ENCODE data around the gene PLD1. TPM values are rescaled to one million over a fixed set of nuclear protein-coding genes. Genes with fewer than 3 reads are reported as not detected.

PLD1 gene
- total RNA-seq, 1 donor from 2014 or later: 31.3 TPM

- Histone ChIP-seq H3K27ac (ENCODE audit: low read depth, low read length) (no peak overlapping the region), H3K36me3 (ENCODE audit: control insufficient read depth in 3 of 3, insufficient read depth in 3 of 3, low read length in 3 of 3) (no peaks in the 10 kb centered on the region), H3K9me3 (ENCODE audit: control insufficient read depth in 3 of 3, low read length in 3 of 3) (no peaks in the 10 kb centered on the region), H3K27me3 (ENCODE audit: control insufficient read depth in 3 of 3, insufficient read depth in 3 of 3, low read length in 3 of 3) (no peaks in the 10 kb centered on the region), H3K4me1 (ENCODE audit: control insufficient read depth in 3 of 3, insufficient read depth in 3 of 3, low read length in 3 of 3) (no peaks in the 10 kb centered on the region), H3K9ac (ENCODE audit: low read depth in 1 of 3, low read length in 3 of 3) (no peak overlapping the region), H3K4me3 (ENCODE audit: low read length in 3 of 3) (no peak overlapping the region)
Observed at GRCh38 chr3:171765511-171765887, 44.8 kb downstream of the PLD1 start.

- Histone ChIP-seq H3K27ac (ENCODE audit: low read depth, low read length) (no peak overlapping the region), H3K9ac (ENCODE audit: low read depth in 1 of 3, low read length in 3 of 3) (no peak overlapping the region), H3K4me1 (ENCODE audit: control insufficient read depth in 3 of 3, insufficient read depth in 3 of 3, low read length in 3 of 3) (no peaks in the 10 kb centered on the region), H3K4me3 (ENCODE audit: low read length in 3 of 3) (no peak overlapping the region), H3K36me3 (ENCODE audit: control insufficient read depth in 3 of 3, insufficient read depth in 3 of 3, low read length in 3 of 3) (no peaks in the 10 kb centered on the region), H3K9me3 (ENCODE audit: control insufficient read depth in 3 of 3, low read length in 3 of 3) (no peaks in the 10 kb centered on the region), H3K27me3 (ENCODE audit: control insufficient read depth in 3 of 3, insufficient read depth in 3 of 3, low read length in 3 of 3) (no peaks in the 10 kb centered on the region)
Observed at GRCh38 chr3:171763392-171763791, 46.9 kb downstream of the PLD1 start.

GRCh38 chr3:171760477-171760876, 49.8 kb downstream of the PLD1 start:
- no peak overlapping the region for H3K4me3 ChIP-seq (ENCODE audit: low read length in 3 of 3)
- H3K9ac ChIP-seq (ENCODE audit: low read depth in 1 of 3, low read length in 3 of 3): no peak overlapping the region
- no peaks in the 10 kb centered on the region for H3K27me3 ChIP-seq (ENCODE audit: control insufficient read depth in 3 of 3, insufficient read depth in 3 of 3, low read length in 3 of 3)
- H3K4me1 ChIP-seq (ENCODE audit: control insufficient read depth in 3 of 3, insufficient read depth in 3 of 3, low read length in 3 of 3): no peaks in the 10 kb centered on the region
- no peaks in the 10 kb centered on the region for H3K36me3 ChIP-seq (ENCODE audit: control insufficient read depth in 3 of 3, insufficient read depth in 3 of 3, low read length in 3 of 3)
- no peak overlapping the region for H3K27ac ChIP-seq (ENCODE audit: low read depth, low read length)
- H3K9me3 ChIP-seq (ENCODE audit: control insufficient read depth in 3 of 3, low read length in 3 of 3): no peaks in the 10 kb centered on the region

GRCh38 chr3:171758109-171758508, 52.2 kb downstream of the PLD1 start:
- no peak overlapping the region for H3K9ac ChIP-seq (ENCODE audit: low read depth in 1 of 3, low read length in 3 of 3)
- H3K4me3 ChIP-seq (ENCODE audit: low read length in 3 of 3): no peak overlapping the region
- no peaks in the 10 kb centered on the region for H3K36me3 ChIP-seq (ENCODE audit: control insufficient read depth in 3 of 3, insufficient read depth in 3 of 3, low read length in 3 of 3)
- no peaks in the 10 kb centered on the region for H3K27me3 ChIP-seq (ENCODE audit: control insufficient read depth in 3 of 3, insufficient read depth in 3 of 3, low read length in 3 of 3)
- no peak overlapping the region for H3K27ac ChIP-seq (ENCODE audit: low read depth, low read length)
- H3K4me1 ChIP-seq (ENCODE audit: control insufficient read depth in 3 of 3, insufficient read depth in 3 of 3, low read length in 3 of 3): peaks cover 0 to 3% (median 0%) of the 10 kb centered on the region in 3 donors
- H3K9me3 ChIP-seq (ENCODE audit: control insufficient read depth in 3 of 3, low read length in 3 of 3): no peaks in the 10 kb centered on the region

- Histone ChIP-seq H3K9ac (ENCODE audit: low read depth in 1 of 3, low read length in 3 of 3) (no peak overlapping the region), H3K4me3 (ENCODE audit: low read length in 3 of 3) (no peak overlapping the region), H3K9me3 (ENCODE audit: control insufficient read depth in 3 of 3, low read length in 3 of 3) (no peaks in the 10 kb centered on the region), H3K4me1 (ENCODE audit: control insufficient read depth in 3 of 3, insufficient read depth in 3 of 3, low read length in 3 of 3) (peaks cover 0 to 5% (median 0%) of the 10 kb centered on the region in 3 donors), H3K27ac (ENCODE audit: low read depth, low read length) (no peak overlapping the region), H3K27me3 (ENCODE audit: control insufficient read depth in 3 of 3, insufficient read depth in 3 of 3, low read length in 3 of 3) (no peaks in the 10 kb centered on the region), H3K36me3 (ENCODE audit: control insufficient read depth in 3 of 3, insufficient read depth in 3 of 3, low read length in 3 of 3) (no peaks in the 10 kb centered on the region)
Observed at GRCh38 chr3:171757361-171758034, 52.8 kb downstream of the PLD1 start.

- H3K36me3 ChIP-seq (ENCODE audit: control insufficient read depth in 3 of 3, insufficient read depth in 3 of 3, low read length in 3 of 3): no peaks in the 10 kb centered on the region
- no peak overlapping the region for H3K9ac ChIP-seq (ENCODE audit: low read depth in 1 of 3, low read length in 3 of 3)
- H3K27ac ChIP-seq (ENCODE audit: low read depth, low read length): no peak overlapping the region
- peaks cover 0 to 5% (median 0%) of the 10 kb centered on the region in 3 donors for H3K4me1 ChIP-seq (ENCODE audit: control insufficient read depth in 3 of 3, insufficient read depth in 3 of 3, low read length in 3 of 3)
- no peak overlapping the region for H3K4me3 ChIP-seq (ENCODE audit: low read length in 3 of 3)
- no peaks in the 10 kb centered on the region for H3K9me3 ChIP-seq (ENCODE audit: control insufficient read depth in 3 of 3, low read length in 3 of 3)
- no peaks in the 10 kb centered on the region for H3K27me3 ChIP-seq (ENCODE audit: control insufficient read depth in 3 of 3, insufficient read depth in 3 of 3, low read length in 3 of 3)
Observed at GRCh38 chr3:171755656-171756055, 54.6 kb downstream of the PLD1 start.

- Histone ChIP-seq H3K36me3 (ENCODE audit: control insufficient read depth in 3 of 3, insufficient read depth in 3 of 3, low read length in 3 of 3) (no peaks in the 10 kb centered on the region), H3K4me1 (ENCODE audit: control insufficient read depth in 3 of 3, insufficient read depth in 3 of 3, low read length in 3 of 3) (peaks cover 0 to 5% (median 0%) of the 10 kb centered on the region in 3 donors), H3K27me3 (ENCODE audit: control insufficient read depth in 3 of 3, insufficient read depth in 3 of 3, low read length in 3 of 3) (no peaks in the 10 kb centered on the region), H3K9ac (ENCODE audit: low read depth in 1 of 3, low read length in 3 of 3) (no peak overlapping the region), H3K4me3 (ENCODE audit: low read length in 3 of 3) (no peak overlapping the region), H3K27ac (ENCODE audit: low read depth, low read length) (no peak overlapping the region), H3K9me3 (ENCODE audit: control insufficient read depth in 3 of 3, low read length in 3 of 3) (no peaks in the 10 kb centered on the region)
Observed at GRCh38 chr3:171755015-171755589, 55.2 kb downstream of the PLD1 start.

- Histone ChIP-seq H3K27ac (ENCODE audit: low read depth, low read length) (no peak overlapping the region), H3K27me3 (ENCODE audit: control insufficient read depth in 3 of 3, insufficient read depth in 3 of 3, low read length in 3 of 3) (no peaks in the 10 kb centered on the region), H3K4me1 (ENCODE audit: control insufficient read depth in 3 of 3, insufficient read depth in 3 of 3, low read length in 3 of 3) (peaks cover 0 to 9% (median 0%) of the 10 kb centered on the region in 3 donors), H3K9me3 (ENCODE audit: control insufficient read depth in 3 of 3, low read length in 3 of 3) (no peaks in the 10 kb centered on the region), H3K4me3 (ENCODE audit: low read length in 3 of 3) (no peak overlapping the region), H3K9ac (ENCODE audit: low read depth in 1 of 3, low read length in 3 of 3) (no peak overlapping the region), H3K36me3 (ENCODE audit: control insufficient read depth in 3 of 3, insufficient read depth in 3 of 3, low read length in 3 of 3) (no peaks in the 10 kb centered on the region)
Observed at GRCh38 chr3:171753665-171754408, 56.4 kb downstream of the PLD1 start.

GRCh38 chr3:171753025-171753472, 57.2 kb downstream of the PLD1 start:
- no peaks in the 10 kb centered on the region for H3K9me3 ChIP-seq (ENCODE audit: control insufficient read depth in 3 of 3, low read length in 3 of 3)
- H3K9ac ChIP-seq (ENCODE audit: low read depth in 1 of 3, low read length in 3 of 3): no peak overlapping the region
- H3K36me3 ChIP-seq (ENCODE audit: control insufficient read depth in 3 of 3, insufficient read depth in 3 of 3, low read length in 3 of 3): no peaks in the 10 kb centered on the region
- no peak overlapping the region for H3K4me3 ChIP-seq (ENCODE audit: low read length in 3 of 3)
- H3K27me3 ChIP-seq (ENCODE audit: control insufficient read depth in 3 of 3, insufficient read depth in 3 of 3, low read length in 3 of 3): no peaks in the 10 kb centered on the region
- peaks cover 0 to 16% (median 4%) of the 10 kb centered on the region in 3 donors for H3K4me1 ChIP-seq (ENCODE audit: control insufficient read depth in 3 of 3, insufficient read depth in 3 of 3, low read length in 3 of 3)
- no peak overlapping the region for H3K27ac ChIP-seq (ENCODE audit: low read depth, low read length)

- no peak overlapping the region for H3K27ac ChIP-seq (ENCODE audit: low read depth, low read length)
- H3K4me3 ChIP-seq (ENCODE audit: low read length in 3 of 3): no peak overlapping the region
- H3K9me3 ChIP-seq (ENCODE audit: control insufficient read depth in 3 of 3, low read length in 3 of 3): no peaks in the 10 kb centered on the region
- H3K27me3 ChIP-seq (ENCODE audit: control insufficient read depth in 3 of 3, insufficient read depth in 3 of 3, low read length in 3 of 3): no peaks in the 10 kb centered on the region
- H3K36me3 ChIP-seq (ENCODE audit: control insufficient read depth in 3 of 3, insufficient read depth in 3 of 3, low read length in 3 of 3): no peaks in the 10 kb centered on the region
- H3K9ac ChIP-seq (ENCODE audit: low read depth in 1 of 3, low read length in 3 of 3): no peak overlapping the region
- H3K4me1 ChIP-seq (ENCODE audit: control insufficient read depth in 3 of 3, insufficient read depth in 3 of 3, low read length in 3 of 3): peaks cover 0 to 20% (median 4%) of the 10 kb centered on the region in 3 donors
Observed at GRCh38 chr3:171752329-171752728, 58.0 kb downstream of the PLD1 start.

Data from skeletal muscle tissue (tissue), 4 donors.